ENCODE data around the gene CARNS1.
"Not testable (repeated sequence)": the region's sequence is repeated elsewhere in the genome, so short reads cannot be mapped to it uniquely, and the experiment has no call there.

CARNS1 gene

GRCh38 chr11:67397986-67398660 is 17.4 kb upstream of the CARNS1 start:
- no peak for DNase-seq

DNA sequence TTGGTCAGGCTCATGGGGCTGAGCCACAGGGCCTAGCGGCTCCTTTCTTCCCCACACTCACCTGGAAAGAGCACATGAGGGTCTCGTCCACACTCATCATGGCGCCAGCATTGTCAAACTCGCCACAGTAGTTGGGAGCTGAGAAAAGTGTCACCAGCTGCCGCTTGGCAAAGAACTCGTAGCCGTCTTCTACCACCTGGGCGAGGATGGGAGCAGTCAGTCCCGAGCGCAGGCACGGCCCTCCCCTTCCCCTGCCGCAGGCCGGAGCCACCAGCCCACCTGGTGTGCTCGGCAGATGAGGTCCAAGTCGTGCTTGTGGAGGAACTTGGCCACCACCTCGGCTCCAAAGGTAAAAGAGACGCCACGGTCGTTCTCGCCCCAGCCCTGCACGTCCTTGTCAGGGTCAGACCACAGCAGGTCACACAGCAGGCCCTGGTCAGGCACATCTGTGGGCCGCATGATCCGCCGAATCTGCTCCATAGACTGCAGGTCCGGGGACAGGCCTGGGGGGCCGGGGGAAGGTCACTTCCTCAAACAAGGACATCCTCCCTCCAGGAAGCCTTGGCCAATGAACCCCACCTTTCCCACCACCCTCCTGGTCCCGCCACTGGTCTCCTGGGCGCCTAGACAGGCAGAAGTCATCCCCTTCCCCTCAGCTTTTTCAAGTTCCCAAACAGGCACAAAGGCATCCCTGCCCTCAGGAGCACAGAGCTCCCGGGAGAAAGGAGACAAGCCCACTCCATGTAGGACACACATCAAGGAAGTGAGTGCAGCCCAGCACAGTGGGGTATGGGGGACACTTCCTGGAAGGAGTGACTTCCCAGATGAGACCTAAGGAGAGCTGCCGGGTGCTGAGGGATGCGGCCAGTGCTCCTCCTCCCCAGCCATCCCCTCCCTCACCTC is 16.6 kb upstream of the CARNS1 start:
- DNase-seq: no peak

DNA sequence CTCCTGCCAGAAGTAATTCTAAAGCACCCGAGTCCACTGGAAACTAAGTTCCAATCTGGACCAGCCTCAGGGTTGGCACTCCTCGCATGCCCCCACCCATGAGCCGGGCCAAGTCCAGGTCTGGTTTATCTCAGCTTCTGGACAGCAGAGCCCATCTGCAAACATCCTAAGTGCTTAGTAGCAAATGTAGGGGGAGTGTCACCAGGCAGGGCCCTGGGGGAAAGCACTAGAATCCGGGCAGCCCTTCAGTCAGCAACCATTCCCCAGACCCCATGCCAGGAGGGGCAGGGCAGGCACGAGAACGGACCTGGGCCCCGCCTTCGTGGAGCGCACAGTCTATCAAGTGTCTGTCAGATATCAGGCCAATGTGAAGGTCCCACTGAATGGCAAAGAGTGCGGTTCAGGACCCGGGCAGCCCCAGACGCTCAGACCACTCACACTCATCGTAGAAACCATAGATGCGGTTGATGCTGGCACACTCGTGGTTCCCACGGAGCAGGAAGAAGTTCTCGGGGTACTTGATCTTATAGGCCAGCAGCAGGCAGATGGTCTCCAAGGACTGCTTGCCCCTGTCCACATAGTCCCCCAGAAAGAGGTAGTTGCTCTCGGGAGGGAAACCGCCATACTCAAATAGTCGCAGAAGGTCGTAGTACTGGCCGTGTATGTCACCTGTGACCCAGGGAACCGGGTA is 15.1 kb upstream of the CARNS1 start:
- no peak for DNase-seq

GRCh38 chr11:67400942-67401494 is 14.5 kb upstream of the CARNS1 start:
- no peak for DNase-seq

DNA sequence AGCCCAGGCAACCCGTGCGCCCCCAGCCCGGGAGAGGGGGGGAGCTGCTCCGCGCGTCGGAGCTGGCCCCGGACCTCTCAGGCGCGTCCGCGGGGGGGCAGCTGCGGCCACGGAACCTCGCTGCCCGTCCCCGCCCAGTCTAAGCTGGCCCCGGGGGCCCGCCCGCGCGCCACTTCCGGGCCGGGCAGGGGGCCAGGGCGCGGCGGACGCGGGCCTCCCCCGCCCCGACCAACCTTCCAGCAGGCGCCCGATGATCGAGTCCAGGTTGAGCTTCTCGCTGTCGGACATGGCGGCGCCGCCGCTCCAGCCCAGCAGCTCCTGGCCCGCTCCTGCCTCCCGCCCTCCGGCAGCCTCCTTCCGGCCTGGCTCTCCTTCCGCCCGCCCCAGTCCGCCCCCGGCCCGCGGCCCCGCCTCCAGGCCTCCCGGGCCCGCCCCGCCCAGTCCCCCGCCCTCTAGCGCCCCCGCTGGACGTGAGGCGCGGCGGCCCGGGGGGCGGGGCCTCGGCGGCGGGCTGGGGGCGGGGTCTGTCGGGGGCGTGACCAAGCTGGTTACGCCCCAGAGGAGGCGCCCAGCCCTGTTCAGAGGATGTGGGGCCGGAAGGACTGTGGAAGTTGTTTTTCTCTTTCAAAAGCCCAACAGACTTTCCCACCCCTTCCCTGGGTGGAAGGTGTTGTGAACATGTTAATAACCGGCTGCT is 13.8 kb upstream of the CARNS1 start, which contains the start of gene PPP1CA:
Gene PPP1CA, minus strand, starts transcription at position 364 of the 697 bp plus-strand sequence. Its CDS starts 76 bp downstream, at position 288.
- DNase-seq: peak; percentile 89

DNA sequence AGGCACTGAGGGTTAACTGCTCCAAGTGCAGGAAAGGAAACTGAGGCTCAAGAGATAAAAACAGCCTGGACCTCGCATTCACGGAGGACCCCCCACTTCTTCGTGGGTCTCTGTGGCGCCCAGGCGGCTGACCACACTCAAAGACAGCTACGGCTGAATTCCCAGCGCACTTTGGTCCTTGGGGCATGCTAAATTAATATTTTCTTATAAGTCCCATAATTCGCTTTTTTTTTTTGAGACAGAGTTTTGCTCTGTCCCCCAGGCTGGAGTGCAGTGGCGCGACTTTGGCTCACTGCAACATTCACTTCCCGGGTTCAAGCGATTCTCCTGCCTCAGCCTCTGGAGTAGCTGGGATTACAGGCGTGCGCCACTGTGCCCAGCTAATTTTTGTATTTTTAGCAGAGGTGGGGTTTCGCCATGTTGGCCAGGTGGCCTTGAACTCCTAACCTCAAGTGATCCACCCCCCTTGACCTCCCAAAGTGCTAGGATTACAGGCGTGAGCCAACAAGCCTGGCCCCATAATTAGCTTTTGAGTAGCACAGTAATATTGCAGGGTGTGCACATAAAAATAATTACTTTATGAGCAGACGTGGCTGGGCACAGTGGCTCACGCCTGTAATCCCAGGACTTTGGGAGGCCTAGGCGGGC is 13.2 kb upstream of the CARNS1 start:
- DNase-seq: not testable (repeated sequence)

DNA sequence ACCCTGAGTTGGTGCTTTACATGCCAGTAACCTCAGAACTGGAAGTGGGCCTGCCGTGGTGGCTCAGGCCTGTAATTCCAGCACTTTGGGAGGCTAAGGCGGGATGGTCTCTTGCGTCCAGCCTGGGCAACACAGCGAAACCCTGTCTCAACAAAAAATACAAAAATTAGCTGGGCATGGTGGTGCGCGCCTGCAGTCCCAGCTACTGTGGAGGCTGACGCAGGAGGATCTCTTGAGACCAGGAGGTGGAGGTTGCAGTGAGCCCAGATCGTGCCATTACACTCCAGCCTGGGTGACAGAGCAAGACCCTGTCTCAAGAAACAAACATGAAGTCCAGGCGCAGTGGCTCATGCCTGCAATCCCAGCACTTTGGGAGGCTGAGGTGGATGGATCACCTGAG is 12.4 kb upstream of the CARNS1 start:
- DNase-seq: not testable (repeated sequence)

DNA sequence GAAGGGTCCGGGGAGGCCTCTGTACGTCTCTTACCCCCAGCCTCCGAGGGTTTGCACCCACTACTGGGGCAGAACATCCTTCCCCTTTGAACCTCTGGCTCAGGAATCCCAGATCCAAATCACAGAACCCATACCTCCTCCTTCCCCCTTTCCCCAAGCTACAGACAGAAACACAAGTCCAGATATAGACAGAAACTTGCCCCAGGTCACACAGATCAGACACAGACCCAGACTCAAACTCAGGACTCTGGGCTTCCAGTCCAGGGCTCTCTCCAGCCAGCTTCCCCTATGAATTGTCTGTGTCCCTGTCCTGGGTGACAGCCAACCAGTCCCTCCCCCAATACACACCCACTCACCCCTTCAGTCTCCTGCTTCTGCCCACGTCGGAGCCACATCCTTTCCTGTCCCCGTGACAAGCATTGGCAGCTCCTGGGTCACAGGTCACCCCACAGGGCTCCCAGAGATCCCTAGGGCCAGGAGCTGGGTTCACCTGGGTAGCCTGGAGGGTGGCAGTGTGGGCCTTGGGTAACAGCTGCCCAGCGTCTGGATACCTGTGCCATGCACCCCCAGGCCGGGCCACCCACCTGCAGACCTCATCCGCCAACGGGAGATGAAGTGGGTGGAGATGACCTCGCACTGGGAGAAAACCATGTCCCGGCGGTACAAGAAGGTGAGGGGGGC is 10.8 kb upstream of the CARNS1 start:
- no peak for DNase-seq

DNA sequence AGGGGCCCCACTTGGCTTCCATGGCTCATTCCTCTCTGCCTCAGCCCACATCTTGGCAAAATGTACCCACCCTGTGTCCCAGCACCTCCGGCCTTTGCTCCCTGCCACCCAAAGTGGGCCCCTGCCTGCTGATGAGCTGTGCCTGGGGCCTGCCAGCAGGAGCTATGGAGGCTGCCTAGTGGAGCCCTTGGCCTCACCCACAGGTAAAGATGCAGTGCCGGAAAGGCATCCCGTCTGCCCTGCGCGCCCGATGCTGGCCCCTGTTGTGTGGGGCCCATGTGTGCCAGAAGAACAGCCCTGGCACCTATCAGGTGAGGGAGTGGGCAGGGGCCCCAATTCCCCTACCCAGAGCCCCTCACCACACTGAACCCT is 10.3 kb upstream of the CARNS1 start:
- no peak for DNase-seq

DNA sequence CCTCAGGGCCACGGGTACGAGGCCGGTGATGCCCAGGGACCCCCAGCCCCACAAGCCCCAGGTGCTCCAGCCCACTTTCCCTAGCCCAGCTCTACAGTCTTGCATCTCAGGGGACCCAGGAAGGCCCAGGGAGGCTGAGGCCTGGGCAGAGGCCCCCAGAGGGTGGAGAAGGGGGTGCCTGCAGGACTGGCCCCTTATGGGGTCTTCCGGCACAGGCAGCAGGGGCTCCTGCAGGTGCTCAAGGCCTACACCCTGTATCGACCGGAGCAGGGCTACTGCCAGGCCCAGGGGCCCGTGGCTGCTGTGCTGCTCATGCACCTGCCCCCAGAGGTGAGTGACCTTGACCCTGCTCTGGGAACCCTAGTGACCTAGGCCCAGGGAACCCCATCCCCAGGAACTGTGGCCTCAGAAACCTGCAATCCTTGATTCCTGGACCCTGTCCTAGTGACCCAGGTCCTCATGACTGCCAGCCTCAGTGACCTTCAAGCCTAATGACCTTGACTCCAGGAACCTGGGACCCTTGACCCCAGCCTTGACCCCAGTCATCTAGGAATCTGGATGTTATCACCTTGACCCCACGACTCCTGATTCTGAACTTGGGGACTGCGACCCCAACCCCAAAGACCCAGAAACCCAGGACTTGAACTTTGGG is 9.7 kb upstream of the CARNS1 start:
- no peak for DNase-seq

DNA sequence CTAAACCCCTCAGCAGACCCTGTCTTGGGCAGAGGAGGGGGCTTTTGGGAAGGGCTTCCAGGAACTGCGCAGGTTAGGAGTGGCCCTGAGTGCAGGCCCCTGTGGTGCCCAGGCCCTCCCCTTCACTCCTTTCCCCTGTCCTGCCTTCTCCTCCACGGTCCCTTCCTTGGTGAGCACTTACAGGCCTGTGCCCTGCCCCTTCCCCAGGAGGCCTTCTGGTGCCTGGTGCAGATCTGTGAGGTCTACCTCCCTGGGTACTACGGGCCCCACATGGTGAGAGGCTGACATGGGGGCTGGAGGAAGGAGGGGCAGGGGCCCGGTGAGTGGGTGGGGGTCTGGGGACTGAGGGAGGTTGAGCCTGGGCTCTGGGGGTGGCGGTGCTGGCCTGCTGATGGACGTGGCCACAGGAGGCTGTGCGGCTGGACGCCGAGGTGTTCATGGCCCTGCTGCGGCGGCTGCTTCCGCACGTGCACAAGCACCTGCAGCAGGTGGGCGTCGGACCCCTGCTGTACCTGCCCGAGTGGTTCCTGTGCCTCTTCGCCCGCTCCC is 9.0 kb upstream of the CARNS1 start:
- no peak for DNase-seq

GRCh38 chr11:67406969-67407687 is 8.3 kb upstream of the CARNS1 start:
- no peak for DNase-seq

GRCh38 chr11:67407688-67408163 is 7.8 kb upstream of the CARNS1 start:
- no peak for DNase-seq

DNA sequence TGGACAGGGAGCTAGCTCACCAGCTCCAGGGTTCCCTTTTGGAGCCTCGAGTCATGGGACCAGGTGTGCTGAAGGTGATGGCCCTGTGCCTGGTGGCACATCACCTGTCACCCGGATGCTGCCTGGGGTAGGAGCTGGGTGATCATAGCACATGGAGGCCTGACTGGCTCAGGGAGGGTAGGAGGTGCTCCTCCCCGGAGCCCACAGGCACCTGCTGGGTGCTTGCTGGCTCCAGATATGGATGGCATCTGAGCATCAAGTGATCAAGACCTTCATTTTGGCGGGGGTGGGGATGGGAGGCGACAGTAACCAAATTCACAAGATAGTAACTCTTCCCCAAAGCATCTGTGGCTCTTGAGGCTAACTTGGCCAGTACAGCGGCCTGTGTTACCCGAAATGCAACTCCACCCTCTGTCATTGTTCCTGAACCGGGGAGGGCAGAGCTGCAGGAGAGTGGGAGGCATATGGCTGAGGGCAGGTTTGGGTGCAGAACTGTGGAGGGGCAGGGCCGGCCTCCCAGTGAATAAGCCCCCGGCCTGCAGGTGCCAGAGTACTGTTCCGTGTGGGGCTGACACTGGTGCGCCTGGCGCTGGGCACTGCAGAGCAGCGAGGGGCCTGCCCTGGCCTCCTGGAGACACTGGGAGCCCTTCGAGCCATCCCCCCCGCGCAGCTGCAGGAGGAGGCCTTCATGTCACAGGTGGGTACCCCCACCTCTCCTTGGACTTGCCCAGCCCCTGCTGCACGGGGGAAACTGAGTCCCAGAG is 6.9 kb upstream of the CARNS1 start:
- DNase-seq: no peak

GRCh38 chr11:67409261-67409666 is 6.2 kb upstream of the CARNS1 start:
- DNase-seq: peak; percentile 47

DNA sequence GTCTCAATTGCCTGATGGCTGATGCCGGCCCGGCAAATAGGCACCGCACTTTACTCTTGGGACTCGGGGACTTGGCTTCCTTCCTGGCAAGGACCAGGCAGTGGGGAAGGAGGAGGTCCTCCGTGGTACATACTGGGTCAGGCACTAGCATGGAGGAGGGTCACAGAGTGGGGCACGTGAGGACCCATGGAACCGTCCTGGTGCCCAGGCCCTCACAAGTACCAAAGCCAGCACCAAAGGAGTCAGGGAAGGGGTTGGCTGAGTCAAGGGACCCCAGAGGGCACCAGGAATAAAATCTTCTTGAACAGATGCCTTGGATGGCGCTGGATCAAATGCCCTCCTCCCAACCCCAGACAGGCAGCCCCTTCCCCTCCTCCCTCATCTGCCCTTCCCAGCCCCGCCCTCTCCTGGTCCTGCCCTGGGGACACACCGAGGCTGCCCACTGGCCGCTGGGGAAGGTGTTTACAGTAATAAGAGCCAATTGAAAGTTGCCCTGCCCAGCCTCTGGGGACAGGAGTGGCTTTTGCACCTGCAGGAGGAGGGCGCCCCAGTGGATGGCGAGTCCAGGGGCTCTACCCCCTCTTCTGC is 5.6 kb upstream of the CARNS1 start:
- peak; percentile 56 for DNase-seq

DNA sequence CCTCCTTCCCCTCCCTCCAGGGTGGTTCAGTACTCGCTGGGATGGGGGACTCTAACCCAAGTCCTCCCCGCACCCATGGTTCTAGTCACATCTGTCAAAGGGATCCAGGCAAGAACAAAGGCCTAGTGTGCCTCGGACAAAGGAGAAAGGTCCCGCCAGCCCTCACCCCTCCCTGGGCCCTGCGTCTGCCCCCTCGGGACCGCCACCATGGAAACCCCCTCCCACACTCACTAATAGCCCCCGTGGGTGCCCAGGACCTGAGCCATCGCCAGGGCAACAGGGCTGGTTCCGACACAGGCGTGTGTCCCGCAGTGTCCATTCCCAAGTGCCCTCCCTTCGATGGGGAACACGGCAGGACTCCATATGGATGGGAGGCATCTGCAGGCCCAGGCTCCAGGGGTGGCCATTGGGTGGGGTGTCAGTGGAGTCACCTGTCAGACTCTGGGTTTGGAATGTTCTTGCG is 5.1 kb upstream of the CARNS1 start:
- no peak for DNase-seq

Data from RPMI8226 (cell line).